ENCODE results near the gene USP17L5.
"Not testable (repeated sequence)": the region's sequence is repeated elsewhere in the genome, so short reads cannot be mapped to it uniquely, and the experiment has no call there.

DNA sequence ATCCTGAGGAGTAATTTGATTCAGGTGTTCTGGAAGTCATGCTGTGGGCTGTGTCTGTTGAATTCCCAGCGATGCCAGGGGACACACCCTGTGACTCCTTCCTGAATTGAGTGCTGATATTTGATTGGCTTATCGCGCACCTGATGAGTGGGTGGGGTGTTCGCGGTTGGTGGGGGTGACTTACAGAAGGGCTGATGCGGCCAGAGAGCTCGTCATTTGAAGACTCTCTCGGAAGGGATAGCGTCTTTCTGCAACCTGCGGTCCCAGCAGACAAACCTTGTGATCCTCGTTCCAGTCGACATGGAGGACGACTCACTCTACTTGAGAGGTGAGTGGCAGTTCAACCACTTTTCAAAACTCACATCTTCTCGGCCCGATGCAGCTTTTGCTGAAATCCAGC, at the start of gene USP17L5:
- TF ChIP-seq, protein P1, sequence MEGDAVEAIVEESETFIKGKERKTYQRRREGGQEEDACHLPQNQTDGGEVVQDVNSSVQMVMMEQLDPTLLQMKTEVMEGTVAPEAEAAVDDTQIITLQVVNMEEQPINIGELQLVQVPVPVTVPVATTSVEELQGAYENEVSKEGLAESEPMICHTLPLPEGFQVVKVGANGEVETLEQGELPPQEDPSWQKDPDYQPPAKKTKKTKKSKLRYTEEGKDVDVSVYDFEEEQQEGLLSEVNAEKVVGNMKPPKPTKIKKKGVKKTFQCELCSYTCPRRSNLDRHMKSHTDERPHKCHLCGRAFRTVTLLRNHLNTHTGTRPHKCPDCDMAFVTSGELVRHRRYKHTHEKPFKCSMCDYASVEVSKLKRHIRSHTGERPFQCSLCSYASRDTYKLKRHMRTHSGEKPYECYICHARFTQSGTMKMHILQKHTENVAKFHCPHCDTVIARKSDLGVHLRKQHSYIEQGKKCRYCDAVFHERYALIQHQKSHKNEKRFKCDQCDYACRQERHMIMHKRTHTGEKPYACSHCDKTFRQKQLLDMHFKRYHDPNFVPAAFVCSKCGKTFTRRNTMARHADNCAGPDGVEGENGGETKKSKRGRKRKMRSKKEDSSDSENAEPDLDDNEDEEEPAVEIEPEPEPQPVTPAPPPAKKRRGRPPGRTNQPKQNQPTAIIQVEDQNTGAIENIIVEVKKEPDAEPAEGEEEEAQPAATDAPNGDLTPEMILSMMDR (IDR thresholded peaks at IDR 0.05) = not testable (repeated sequence)
- not testable (repeated sequence) for TF ChIP-seq POLR2AphosphoS5 (IDR thresholded peaks at IDR 0.05; ENCODE audit: low read depth, low read length); SIN3A (IDR thresholded peaks at IDR 0.05; ENCODE audit: borderline replicate concordance, insufficient read depth, low read depth, low read length); TCF7L2 (IDR thresholded peaks at IDR 0.05; ENCODE audit: low read depth, low read length)
- TF ChIP-seq, protein P2, sequence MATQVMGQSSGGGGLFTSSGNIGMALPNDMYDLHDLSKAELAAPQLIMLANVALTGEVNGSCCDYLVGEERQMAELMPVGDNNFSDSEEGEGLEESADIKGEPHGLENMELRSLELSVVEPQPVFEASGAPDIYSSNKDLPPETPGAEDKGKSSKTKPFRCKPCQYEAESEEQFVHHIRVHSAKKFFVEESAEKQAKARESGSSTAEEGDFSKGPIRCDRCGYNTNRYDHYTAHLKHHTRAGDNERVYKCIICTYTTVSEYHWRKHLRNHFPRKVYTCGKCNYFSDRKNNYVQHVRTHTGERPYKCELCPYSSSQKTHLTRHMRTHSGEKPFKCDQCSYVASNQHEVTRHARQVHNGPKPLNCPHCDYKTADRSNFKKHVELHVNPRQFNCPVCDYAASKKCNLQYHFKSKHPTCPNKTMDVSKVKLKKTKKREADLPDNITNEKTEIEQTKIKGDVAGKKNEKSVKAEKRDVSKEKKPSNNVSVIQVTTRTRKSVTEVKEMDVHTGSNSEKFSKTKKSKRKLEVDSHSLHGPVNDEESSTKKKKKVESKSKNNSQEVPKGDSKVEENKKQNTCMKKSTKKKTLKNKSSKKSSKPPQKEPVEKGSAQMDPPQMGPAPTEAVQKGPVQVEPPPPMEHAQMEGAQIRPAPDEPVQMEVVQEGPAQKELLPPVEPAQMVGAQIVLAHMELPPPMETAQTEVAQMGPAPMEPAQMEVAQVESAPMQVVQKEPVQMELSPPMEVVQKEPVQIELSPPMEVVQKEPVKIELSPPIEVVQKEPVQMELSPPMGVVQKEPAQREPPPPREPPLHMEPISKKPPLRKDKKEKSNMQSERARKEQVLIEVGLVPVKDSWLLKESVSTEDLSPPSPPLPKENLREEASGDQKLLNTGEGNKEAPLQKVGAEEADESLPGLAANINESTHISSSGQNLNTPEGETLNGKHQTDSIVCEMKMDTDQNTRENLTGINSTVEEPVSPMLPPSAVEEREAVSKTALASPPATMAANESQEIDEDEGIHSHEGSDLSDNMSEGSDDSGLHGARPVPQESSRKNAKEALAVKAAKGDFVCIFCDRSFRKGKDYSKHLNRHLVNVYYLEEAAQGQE (IDR thresholded peaks at IDR 0.05; ENCODE audit: insufficient read depth in 1 of 2, low read depth in 2 of 2, low read length in 1 of 2) = not testable (repeated sequence)

Data from Panc1 (cell line).